Measurements from ENCODE around the gene NPAS2. TPM values are rescaled to one million over a fixed set of nuclear protein-coding genes. Genes with fewer than 3 reads are reported as not detected.

NPAS2 gene
- total RNA-seq, 1 donor from 2014 or later: 14.6 TPM

GRCh38 chr2:100988630-100989417 lies 168.9 kb downstream of the NPAS2 start:
- DNase-seq: no peak

GRCh38 chr2:100989666-100990065 lies 169.7 kb downstream of the NPAS2 start:
- DNase-seq: no peak

- no peak for DNase-seq
Measured at GRCh38 chr2:100990166-100990565, 170.2 kb downstream of the NPAS2 start.

GRCh38 chr2:100990650-100991403 lies 170.9 kb downstream of the NPAS2 start:
- DNase-seq: no peak

GRCh38 chr2:100991404-100991773 lies 171.4 kb downstream of the NPAS2 start:
- no peak for DNase-seq

DNA sequence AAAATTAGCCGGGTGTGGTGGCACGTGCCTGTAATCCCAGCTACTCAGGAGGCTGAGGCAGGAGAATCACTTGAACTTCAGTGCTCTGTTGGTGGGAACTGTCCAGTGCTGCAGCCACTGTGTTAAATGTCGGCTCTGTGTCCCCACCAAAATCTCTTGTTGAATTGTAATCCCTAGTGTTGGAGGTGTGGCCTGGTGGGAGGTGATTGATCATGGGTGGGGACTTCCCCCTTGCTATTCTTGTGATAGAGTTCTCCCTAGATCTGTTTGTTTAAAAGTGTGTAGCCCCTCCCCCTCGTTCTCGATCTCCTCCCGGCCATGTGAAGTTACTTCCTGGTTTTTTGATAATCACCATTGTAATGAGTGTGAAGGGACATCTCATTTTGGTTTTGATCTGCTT lies 172.3 kb downstream of the NPAS2 start:
- no peak for DNase-seq

DNA sequence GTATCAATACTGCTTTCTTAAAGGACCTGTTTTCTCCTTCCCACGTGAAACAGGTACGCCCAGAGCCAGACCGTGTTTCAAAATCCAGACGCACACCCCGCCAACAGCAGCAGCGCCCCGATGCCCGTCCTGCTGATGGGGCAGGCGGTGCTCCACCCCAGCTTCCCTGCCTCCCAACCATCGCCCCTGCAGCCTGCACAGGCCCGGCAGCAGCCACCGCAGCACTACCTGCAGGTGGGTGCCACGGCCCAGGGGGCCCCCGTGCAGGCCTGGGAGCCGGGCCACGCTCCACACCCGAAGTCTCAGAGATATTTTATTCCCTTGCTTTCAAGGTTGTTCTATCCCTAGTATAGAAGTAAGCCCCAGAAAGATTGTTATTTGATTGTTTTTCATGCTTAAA lies 173.4 kb downstream of the NPAS2 start:
- no peak for DNase-seq

DNA sequence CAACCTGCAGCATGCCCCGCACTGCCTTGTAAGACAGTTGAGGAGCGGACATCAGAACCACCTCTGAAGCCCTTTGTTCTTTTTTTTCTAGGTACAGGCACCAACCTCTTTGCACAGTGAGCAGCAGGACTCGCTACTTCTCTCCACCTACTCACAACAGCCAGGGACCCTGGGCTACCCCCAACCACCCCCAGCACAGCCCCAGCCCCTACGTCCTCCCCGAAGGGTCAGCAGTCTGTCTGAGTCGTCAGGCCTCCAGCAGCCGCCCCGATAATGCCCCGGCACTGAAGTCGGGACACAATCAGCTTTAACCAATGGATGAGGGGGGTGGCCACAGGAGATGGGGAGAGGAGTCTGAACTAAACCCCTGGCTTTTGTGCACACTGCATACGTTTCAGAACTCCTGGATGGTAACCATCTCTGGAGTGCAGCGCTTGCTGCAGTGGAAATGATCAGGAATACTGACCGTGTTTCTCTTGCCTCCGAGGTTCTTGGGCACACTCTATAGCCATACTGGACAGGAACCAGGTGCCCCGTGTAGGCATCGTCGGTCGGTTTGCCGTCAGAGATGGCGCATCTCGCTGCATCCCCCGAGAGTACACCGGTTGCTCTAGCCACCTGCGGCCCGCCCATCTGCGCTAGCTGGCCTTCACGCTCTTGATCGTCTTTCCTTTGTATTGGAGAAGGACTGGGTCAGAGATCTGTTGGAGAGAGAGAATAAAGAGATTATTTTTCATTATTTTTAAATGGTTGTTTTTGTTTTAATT lies 175.6 kb downstream of the NPAS2 start:
- DNase-seq: no peak

DNA sequence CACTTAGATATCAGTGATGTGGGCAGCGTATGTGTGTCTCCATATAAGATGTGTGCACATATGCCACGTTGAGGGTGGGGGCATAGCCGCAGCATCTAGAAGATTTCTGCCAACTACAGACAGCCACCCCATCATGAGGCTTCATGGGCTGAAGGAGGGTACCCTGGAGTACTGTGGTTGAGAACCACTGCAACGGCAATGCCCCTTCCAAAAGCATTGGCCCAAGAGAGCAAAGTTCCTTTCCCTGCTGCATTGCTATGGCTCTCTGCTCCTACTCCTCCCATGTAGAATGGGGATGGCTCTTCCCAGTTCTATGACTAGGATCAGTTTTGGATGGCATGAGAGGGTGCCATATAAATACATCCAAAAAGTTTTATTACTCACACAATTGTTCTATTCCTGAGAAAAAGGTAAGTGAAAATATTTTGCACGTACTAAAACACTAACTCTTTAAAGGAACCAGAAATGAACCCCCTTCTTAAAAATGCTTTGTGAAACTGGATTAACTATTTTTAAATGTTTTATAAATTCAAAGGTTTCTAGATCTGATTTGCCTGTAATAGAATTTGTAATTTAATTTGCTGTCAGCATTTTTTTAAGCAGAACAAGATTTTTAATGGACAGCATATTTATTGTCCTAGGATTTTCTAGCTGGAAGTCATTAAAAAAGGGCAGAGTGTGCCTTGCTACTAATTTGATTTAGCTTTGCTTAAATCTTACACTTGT lies 177.7 kb downstream of the NPAS2 start:
- DNase-seq: no peak

DNA sequence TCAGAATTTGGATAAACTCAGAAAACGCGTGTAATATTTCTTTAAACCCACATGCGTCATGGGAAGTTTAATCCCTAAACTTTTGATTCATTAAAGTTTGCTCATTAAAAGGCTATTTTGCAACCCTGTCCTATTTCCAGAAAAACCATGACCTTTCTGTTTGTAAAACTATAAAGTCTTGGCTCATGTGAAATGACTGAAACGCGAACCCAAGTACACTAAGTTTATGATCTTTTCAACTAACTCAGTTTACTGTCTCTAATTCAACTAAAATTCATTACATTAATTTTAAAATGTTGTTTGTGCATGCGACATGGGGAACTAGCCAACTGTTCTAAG lies 178.3 kb downstream of the NPAS2 start:
- no peak for DNase-seq

DNA sequence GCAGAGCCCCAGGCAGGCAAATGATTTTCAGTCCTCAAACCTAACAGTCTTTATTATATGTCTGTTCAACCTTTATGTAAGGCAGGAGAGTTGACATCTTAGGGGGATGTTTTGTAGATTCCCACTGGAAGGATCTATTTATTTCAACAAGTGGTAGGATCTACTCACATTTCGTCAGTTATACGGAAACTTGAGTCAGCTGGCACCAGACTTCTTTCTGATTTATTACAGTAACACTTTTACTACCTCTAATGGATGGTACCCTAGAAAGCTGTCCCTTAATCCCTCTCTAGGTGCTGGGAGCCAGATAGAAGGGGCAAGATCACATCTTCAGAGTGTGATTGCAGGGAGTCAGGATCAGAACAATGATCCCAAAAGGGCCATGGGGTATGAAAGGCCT lies 180.1 kb downstream of the NPAS2 start:
- no peak for DNase-seq

- peak; percentile 99 for DNase-seq
Measured at GRCh38 chr2:101001691-101002561, 182.0 kb downstream of the NPAS2 start, which contains the start of gene RPL31. Gene RPL31, plus strand, starts transcription at chr2:101002289. Its CDS starts 413 bp downstream, at chr2:101002702.

DNA sequence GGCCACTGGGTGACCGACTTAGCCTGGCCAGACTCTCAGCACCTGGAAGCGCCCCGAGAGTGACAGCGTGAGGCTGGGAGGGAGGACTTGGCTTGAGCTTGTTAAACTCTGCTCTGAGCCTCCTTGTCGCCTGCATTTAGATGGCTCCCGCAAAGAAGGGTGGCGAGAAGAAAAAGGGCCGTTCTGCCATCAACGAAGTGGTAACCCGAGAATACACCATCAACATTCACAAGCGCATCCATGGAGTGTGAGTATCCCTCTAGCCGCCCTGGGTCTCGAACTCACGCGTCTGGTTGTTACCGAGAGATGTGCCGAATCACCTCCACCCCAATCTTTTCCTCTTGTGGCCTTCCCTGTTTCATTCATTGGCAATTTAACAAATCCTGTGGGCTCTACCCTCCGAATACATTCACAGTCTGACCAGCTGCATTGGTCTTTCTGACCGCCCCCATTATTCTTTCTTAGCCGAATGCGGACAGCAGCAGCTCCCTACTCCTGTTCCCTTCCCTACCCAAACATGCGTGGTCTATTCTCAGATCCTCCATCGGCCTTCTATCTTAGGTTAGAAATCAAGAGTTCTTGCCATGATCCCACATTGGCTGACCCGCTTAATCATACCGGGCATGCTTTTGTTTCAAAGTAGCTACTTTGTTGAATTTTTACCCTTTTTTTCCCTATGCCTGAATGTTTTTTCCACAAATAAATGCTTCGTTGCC lies 182.8 kb downstream of the NPAS2 start:
- no peak for DNase-seq

DNA sequence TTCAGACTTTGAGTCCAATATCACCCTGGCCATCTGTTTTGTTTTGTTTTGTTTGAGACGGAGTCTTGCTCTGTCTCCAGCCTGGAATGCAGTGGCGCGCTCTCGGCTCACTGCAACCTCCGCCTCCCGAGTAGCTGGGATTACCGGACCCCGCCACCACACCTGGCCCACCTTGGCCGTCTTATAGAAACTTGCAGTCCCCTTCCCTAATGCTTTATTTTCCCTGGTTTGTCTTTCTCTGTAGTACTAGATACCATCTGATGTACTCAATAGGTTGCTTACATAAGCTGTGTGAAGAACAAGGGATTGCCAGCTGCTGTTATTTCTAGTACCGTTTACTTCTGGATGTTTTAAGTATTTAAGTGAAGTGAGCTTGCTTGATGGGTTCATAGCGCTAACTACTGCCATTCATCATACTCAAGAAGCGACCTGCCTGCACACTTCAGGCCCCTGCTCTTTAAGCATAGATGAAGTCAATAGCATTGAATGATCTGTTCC lies 183.4 kb downstream of the NPAS2 start:
- peak; percentile 7 for DNase-seq

DNA sequence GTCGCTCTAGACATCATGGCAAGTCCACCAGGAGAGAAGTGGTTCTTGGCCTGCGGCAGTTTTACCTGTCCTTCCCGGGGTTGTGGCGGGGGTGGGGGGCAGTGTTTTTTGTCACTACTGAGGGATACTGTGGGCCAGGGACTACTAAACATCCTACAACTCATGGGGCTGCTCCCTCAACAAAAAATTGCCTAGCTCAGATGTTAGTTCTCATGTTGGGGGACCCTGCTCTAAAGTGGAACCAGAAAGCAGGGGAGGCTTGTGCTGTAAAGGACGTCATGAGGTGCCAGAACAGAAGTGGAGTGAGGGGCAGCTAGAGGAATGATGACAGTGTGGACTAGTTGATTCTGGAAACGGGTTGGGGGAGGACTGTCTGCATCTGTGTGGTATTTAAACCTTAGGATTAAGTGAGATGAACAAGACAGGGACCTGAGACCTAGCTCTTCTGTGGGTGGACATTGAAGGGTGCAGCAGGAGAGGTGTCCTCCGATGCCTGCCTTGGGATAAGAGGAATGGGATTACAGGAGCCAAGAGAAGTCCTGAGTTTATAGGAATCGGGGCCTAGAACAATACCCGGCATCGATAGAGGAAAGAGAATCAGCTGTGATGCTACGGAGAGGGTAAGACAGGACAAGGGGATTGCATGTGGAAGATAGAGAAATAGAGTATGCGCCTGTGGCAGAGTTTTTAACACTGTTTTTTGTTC lies 184.8 kb downstream of the NPAS2 start:
- DNase-seq: no peak

- DNase-seq: no peak
Measured at GRCh38 chr2:101006065-101006715, 186.3 kb downstream of the NPAS2 start.

DNA sequence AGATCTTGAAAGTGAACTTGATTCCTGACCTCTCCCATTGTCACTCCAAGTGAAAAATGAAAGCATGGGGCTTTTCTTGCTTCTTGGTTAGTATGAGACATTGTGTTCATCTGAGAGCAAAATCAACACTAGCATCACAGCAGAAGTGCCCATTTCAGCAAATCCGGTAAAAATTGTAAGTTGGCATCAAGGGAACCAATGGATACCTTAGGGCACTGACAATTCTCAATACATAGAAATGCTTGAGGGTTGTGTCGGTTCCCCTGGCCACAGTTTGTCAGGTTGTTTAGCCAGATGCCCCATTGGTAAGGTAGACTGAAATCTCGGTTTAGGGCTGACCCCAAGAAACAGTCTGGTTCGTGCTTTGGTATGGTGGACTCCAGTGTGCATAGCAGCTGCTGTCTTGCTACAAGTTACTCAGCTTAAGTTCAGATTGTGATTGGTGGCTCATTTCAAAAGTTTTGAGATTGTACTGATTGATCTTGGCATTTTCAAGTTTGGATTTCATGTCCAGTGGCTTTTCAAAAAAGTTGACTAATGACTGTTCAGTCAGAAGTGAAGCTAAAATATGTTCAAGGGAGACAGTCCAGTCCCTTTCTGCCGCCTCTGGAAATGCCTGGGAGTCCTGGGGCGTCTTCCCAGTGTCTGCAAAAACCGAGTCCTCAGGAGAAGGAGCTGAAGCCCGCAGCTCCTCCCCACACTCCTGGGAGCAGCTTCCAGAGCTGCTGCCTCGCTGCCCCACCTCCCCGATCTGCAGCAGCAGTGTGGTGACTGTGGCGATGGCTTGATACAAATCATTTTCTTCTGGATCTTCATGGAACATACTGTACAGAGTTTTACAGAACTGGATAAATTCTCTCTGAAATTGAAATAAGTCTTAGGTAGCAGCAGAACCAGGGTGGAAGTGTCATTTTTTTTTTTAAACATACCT lies 187.7 kb downstream of the NPAS2 start:
- DNase-seq: no peak

DNA sequence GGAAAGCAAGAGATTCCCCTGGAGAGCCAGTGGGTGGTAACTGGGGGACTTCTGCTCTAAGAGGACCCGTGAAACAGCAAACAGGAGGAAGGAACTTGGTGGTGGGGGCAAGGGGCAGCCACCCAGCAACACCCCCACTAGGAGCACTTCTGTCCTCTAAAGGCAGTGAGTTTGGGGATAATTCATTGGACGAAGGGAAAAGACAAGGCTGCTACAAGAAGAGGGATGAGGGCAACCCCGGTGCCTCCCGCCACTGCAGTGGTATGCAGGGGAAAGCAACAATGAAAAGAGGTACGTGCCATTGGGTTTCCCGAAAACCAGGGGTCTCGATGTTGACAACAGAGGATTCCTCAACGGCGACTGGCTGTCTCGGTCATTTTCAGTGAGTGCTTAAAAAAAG lies 191.2 kb downstream of the NPAS2 start:
- no peak for DNase-seq
